Lower leg skin (tissue), 4 donors: ENCODE data around the gene KIF2A. TPM values are rescaled to one million over a fixed set of nuclear protein-coding genes. Genes with fewer than 3 reads are reported as not detected.

ENCODE experiments used
- DNase-seq, 2 donors: peaks; one replicate each; pipeline ENCODE4 v3.0.0-alpha.2; 2019; ENCODE audit warnings: low spot score in 2 of 2
- H3K4me3 ChIP-seq: fragments of 200-600 bp; sonication (generic); 2 replicates; pipeline ENCODE4 v1.5.1; 2017; ENCODE audit warnings: mild to moderate bottlenecking, low read depth; ENCODE audit not compliant: poor library complexity, severe bottlenecking
- CTCF ChIP-seq, 3 donors: fragments of 450-650 bp; IDR thresholded peaks; one replicate each; pipeline ENCODE4 v1.5.1; 2016; ENCODE audit warnings: antibody characterized with exemption in 3 of 3, mild to moderate bottlenecking in 3 of 3, moderate library complexity in 2 of 3
- POLR2A ChIP-seq, 2 donors: fragments of 450-650 bp; IDR thresholded peaks; one replicate each; pipeline ENCODE4 v1.6.1; 2016 to 2017; ENCODE audit warnings: antibody characterized with exemption in 2 of 2, mild to moderate bottlenecking in 1 of 2, moderate library complexity in 1 of 2
- WGBS, 2 donors: methylation state at CpG; one replicate each; pipeline ENCODE4 v1.1.5; 2018; 5-methylcytosine and 5-hydroxymethylcytosine counted together
- intact Hi-C: fragments of 100-400 bp; cut with DNase I; formaldehyde crosslinking; loops from one replicate; pipeline ENCODE4 v1.15.0; 2023; ENCODE audit warnings: low total_unique reads
- total RNA-seq, 4 donors: library from RNA; depleted of rRNA; stranded (reverse); fragments of >200 nt; gene quantifications; one replicate each; pipeline ENCODE4 v1.1.0, GENCODE V29; 2016

KIF2A gene
- total RNA-seq, 4 donors from 2014 or later: 14.5 to 33.4 (median 21.2) TPM

GRCh38 chr5:62330302-62330701 is 24.3 kb downstream of the KIF2A start:
- intact Hi-C loops: loop anchor here (10.0 kb wide), 1 partner anchor 106 kb away; no protein-coding TSS in a partner anchor
- 90 to 92% methylated on average over 1 of the region's 1 CpG for WGBS, 2 donors
- no peak for DNase-seq
- no peak overlapping the region for H3K4me3 ChIP-seq
- no peak for TF ChIP-seq POLR2A (IDR thresholded peaks at IDR 0.05)

DNA sequence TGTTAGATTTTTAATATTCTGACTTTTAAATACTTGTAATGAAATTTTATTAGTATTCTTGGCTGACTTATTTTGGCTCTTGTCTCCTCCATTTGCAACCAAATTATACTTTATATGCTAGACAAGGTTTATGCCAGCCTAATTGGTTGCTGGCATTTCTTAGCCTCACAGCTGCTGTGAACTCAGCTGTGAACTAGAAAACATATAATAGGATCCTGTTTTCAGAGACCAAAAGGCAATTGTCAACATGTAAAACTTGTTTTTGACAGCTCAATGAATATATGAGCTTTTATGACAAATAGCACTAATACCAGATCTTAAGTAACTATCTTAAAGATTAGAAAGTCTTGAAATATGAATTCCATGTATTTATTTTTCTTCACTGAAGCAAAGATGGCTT is 25.9 kb downstream of the KIF2A start:
- DNase-seq: no peak
- intact Hi-C loops: loop anchor here (10.0 kb wide), 1 partner anchor 107 kb away; no protein-coding TSS in a partner anchor
- no peak overlapping the region for H3K4me3 ChIP-seq
- TF ChIP-seq POLR2A (IDR thresholded peaks at IDR 0.05) (no peak), CTCF (IDR thresholded peaks at IDR 0.05) (no peak)

DNA sequence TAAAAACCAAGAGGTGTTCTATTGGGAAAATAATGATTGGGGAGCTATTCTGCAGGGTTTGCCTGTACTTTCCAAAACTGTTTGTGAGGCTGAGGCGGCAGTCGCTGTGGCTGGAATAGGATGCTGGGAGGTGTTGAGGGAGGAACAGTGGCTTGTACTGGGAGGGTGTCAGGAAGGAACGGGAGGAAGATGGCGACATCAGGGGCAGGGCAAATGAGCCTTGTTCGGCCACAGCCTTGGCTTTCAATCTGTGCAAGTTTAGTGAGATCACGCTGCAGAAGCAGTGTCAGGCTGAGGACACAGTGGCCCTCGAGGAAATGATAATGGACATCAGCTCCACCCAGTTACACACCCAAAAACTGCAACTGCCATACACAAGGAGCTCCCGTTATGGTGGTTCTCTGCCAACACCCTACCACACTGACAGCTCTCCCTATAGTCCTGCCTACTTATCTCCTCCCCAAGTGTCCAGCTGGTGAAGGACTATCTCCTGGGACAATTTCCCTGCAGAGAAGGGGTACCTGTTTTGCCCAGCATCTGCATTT is 27.3 kb downstream of the KIF2A start:
- intact Hi-C loops: loop anchor here (10.0 kb wide), 1 partner anchor 109 kb away; no protein-coding TSS in a partner anchor
- TF ChIP-seq POLR2A (IDR thresholded peaks at IDR 0.05) (no peak), CTCF (IDR thresholded peaks at IDR 0.05) (no peak)
- no peak for DNase-seq
- H3K4me3 ChIP-seq: no peak overlapping the region
- WGBS, 2 donors: 83% methylated on average over 8 of the region's 8 CpGs

DNA sequence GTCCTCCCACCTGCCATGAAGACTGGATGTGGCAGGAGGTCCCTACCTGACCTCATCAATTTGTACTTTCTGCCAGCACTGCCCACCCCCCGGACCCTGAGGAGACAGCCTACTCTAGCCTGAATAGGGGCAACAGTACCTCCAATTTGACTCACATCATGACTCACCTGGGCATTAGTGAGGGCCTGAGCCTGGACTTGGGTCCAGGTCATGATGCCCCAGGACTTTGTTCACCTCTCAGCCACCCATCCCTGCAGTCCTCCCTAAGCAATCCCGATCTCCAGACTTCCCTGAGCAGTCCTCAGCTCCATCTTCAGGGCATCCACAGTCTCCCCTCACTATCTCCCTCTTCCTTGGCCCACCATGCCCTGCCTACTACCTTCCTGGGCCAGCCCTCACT is 28.1 kb downstream of the KIF2A start:
- no peak for TF ChIP-seq CTCF (IDR thresholded peaks at IDR 0.05)
- TF ChIP-seq POLR2A (IDR thresholded peaks at IDR 0.05): no peak
- WGBS, 2 donors: 97 to 100% methylated on average over 2 of the region's 2 CpGs
- intact Hi-C loops: loop anchor here (10.0 kb wide), 1 partner anchor 109 kb away; no protein-coding TSS in a partner anchor

DNA sequence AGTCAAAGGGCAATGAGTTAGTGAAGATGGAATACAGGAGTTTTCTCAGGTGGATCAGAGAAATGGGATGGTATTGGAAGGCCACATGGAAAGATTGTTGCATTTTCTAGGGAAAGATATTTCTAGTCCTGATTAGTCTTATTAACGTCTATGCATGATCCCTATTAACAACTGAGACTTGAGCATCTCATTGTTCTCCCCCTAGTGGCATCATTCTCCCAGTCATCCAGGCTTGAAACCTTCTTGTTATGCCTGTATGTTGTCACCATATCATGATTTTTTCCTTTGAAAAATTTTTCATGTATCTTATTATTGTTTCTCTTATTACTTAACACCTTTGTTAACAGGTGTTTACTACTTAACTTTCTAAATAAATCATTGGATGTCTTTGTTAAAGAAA is 34.4 kb downstream of the KIF2A start:
- WGBS, 2 donors: 19 to 31% methylated on average over 1 of the region's 1 CpG
- intact Hi-C loops: no loop called here
- no peak for DNase-seq
- no peak overlapping the region for H3K4me3 ChIP-seq
- TF ChIP-seq POLR2A (IDR thresholded peaks at IDR 0.05) (no peak), CTCF (IDR thresholded peaks at IDR 0.05) (no peak)

More for the DNA sequence above, 28.1 kb downstream of the KIF2A start:
- DNase-seq: no peak
- H3K4me3 ChIP-seq: no peak overlapping the region

DNA sequence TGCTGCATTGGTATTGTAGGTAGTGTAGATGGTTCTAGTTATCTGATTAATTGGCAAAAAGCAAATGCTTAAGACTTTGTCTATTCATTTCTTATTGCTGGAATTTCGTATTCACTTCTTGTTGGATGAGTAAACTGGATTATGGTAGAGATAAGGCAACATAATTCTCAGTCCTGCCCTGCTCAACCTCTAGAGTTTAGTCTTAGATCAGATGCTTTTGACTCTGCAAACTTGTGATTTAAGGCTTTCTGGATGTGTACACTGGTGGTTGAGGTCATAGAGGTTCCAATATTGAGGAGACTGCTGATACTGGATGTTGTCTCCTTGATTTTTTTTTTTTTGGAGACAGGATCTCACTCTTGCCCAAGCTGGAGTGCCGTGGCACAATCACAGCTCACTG is 35.0 kb downstream of the KIF2A start:
- H3K4me3 ChIP-seq: no peak overlapping the region
- intact Hi-C loops: no loop called here
- WGBS, 2 donors: 92 to 98% methylated on average over 2 of the region's 2 CpGs
- TF ChIP-seq CTCF (IDR thresholded peaks at IDR 0.05): no peak
- no peak for TF ChIP-seq POLR2A (IDR thresholded peaks at IDR 0.05)
- no peak for DNase-seq
